NCI-H460 (cell line): ENCODE results near the gene CHMP6. TPM values are rescaled to one million over a fixed set of nuclear protein-coding genes. Genes with fewer than 3 reads are reported as not detected.

ENCODE experiments used
- DNase-seq: peaks from one replicate; pipeline ENCODE4 v3.0.0-alpha.2; 2016; ENCODE audit warnings: low read depth; ENCODE audit errors: extremely low read depth
- total RNA-seq: library from RNA; depleted of rRNA; stranded (reverse); fragments of >200 nt; shearing (Covaris generic); gene quantifications from 2 replicates; pipeline ENCODE4 v1.2.3, GENCODE V29; 2014

Gene CHMP6
- total RNA-seq, 1 experiment from 2014 or later: 7.6 TPM

- no peak for DNase-seq
These were observed 35.9 kb upstream of the CHMP6 start for GRCh38 chr17:80955671-80956280.

GRCh38 chr17:80956321-80957190 is 35.1 kb upstream of the CHMP6 start:
- DNase-seq: no peak

GRCh38 chr17:80957461-80957941 is 34.1 kb upstream of the CHMP6 start:
- DNase-seq: no peak

GRCh38 chr17:80959330-80960036 is 32.2 kb upstream of the CHMP6 start:
- no peak for DNase-seq

GRCh38 chr17:80960037-80960796 is 31.4 kb upstream of the CHMP6 start:
- no peak for DNase-seq

- no peak for DNase-seq
These were observed 30.7 kb upstream of the CHMP6 start for GRCh38 chr17:80960797-80961452.

- no peak for DNase-seq
These were observed 29.9 kb upstream of the CHMP6 start for GRCh38 chr17:80961541-80962330.

GRCh38 chr17:80962356-80963329 is 29.0 kb upstream of the CHMP6 start:
- no peak for DNase-seq

GRCh38 chr17:80963812-80964543 is 27.7 kb upstream of the CHMP6 start:
- DNase-seq: no peak

GRCh38 chr17:80964544-80964856 is 27.1 kb upstream of the CHMP6 start:
- no peak for DNase-seq

- DNase-seq: no peak
These were observed 26.6 kb upstream of the CHMP6 start for GRCh38 chr17:80964859-80965580.

GRCh38 chr17:80965606-80966005 is 26.0 kb upstream of the CHMP6 start:
- no peak for DNase-seq

GRCh38 chr17:80967404-80967872 is 24.2 kb upstream of the CHMP6 start:
- no peak for DNase-seq

- no peak for DNase-seq
These were observed 23.0 kb upstream of the CHMP6 start for GRCh38 chr17:80968602-80969029.

GRCh38 chr17:80969030-80969673 is 22.5 kb upstream of the CHMP6 start:
- DNase-seq: no peak

- no peak for DNase-seq
These were observed 22.0 kb upstream of the CHMP6 start for GRCh38 chr17:80969674-80970043.
